ENCODE results near the gene PDZD4. TPM values are rescaled to one million over a fixed set of nuclear protein-coding genes. Genes with fewer than 3 reads are reported as not detected.

The PDZD4 gene
- total and polyA plus RNA-seq, 10 of the 15 experiments (the other 5 are each of a cell fraction or from before 2014, with no cell fraction given), result 0.01 to 0.15 (median 0.04) TPM; not detected in 6

DNA sequence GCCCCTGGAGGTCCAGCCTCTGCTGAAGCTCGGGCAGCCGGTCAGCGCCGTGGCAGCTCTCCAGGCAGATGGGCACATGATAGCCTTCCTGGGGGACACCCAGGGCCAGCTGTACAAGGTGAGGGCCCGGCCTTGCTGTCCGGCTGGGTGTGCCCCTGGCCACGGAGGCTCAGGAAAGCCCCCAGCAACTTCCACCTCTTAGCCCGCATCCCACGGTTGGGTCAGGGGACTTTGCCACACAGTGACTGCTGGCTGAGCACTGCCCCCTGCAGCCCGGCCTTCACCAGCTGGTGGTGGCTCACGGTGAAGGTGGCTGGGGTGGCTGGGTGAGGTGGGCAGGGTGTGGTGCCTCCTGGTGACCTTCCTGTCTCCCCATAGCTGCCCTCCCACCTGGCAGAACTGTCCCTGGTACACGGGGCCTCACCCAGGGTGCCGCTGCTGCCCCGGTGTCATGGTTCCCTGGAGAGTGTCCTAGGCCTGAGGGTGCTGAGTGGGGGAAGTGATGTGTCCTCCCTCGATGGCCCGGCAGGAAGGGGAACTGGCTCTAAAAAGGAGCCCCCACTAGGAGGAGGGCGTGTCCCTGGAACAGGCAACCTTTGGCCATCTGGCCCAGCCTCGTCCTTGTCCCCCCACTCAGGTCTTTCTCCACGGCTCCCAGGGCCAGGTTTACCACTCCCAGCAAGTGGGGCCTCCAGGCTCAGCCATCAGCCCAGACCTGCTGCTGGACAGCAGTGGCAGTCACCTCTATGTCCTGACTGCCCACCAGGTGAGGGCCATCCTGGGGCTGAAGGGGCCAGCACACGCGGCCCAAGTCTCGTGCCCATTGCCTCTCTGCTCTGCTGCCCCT is 61.8 kb downstream of the PDZD4 start (continued):
- no peak for TF ChIP-seq POU2F2 (IDR thresholded peaks at IDR 0.05; ENCODE audit: borderline replicate concordance, low read depth, low read length)

DNA sequence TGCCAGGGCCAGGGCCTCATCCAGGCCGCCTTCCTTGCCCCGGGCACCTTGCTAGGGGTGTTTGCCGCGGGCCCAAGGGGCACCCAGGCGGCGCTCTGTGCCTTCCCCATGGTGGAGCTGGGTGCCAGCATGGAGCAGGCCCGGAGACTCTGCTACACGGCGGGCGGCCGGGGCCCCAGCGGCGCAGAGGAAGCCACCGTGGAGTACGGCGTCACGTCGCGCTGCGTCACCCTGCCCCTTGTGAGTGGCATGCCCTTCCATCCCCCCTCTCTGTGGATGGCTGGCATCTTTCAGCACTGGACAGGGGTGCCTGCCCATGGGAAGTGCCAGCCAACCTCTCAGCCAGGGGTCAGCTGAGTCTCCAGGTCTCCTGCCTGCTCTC is 62.7 kb downstream of the PDZD4 start:
- Histone ChIP-seq H4K20me1 (ENCODE audit: control insufficient read depth, insufficient read depth) (no peaks in the 10 kb centered on the region), H2AFZ (ENCODE audit: control insufficient read depth, low read depth, low read length) (no peak overlapping the region), H3K9ac (ENCODE audit: control insufficient read depth, insufficient read depth, low read length) (no peak overlapping the region), H3K9me3 (replicated peaks; ENCODE audit: control insufficient read depth, insufficient read depth, low read length) (no peaks in the 10 kb centered on the region; the same call in 2 of the 3 replicates), H3K79me2 (ENCODE audit: control insufficient read depth, insufficient read depth, low read length) (no peaks in the 10 kb centered on the region), H3K4me2 (ENCODE audit: control insufficient read depth, insufficient read depth) (no peak overlapping the region), H3K27ac (ENCODE audit: control insufficient read depth, insufficient read depth) (no peak overlapping the region), H3K36me3 (ENCODE audit: control insufficient read depth in 2 of 2, insufficient read depth in 2 of 2, low read length in 1 of 2) (no peaks in the 10 kb centered on the region), H3K27me3 (replicated peaks in 1 of 2; ENCODE audit: control insufficient read depth in 2 of 2, insufficient read depth in 2 of 2, low read length in 1 of 2) (no peaks in the 10 kb centered on the region), H3K4me1 (ENCODE audit: control insufficient read depth, insufficient read depth, low read length) (no peaks in the 10 kb centered on the region), H3K4me3 (no peak overlapping the region)
- BruUV-seq (replicated peaks), result no TSS peak
- POLR2A ChIA-PET, result no interaction called here
- SMC1A ChIA-PET (ENCODE audit: uncharacterized antibody, unreplicated experiment), result no interaction called here
- 91% methylated on average over 20 of the region's 20 CpGs for WGBS (ENCODE audit: insufficient coverage, insufficient replicate concordance, low lambda C conversion rate, missing lambda C conversion rate)
- in situ Hi-C loops (cut with MboI) (no loop called here), intact Hi-C loops (cut with micrococcal nuclease; ENCODE audit: unreplicated experiment) (no loop called here)
- DNase-seq (ENCODE audit: low read depth, low spot score) (no peak), FAIRE-seq (no peak), ATAC-seq (no peak)
- RAD21 ChIA-PET (ENCODE audit: unreplicated experiment), result no interaction called here
- TF ChIP-seq NFYA (IDR thresholded peaks at IDR 0.05; ENCODE audit: borderline replicate concordance, low read depth, low read length) (no peak), NBN (IDR thresholded peaks at IDR 0.05) (no peak), BACH1 (IDR thresholded peaks at IDR 0.05; ENCODE audit: borderline replicate concordance) (no peak), RFX5 (IDR thresholded peaks at IDR 0.05; ENCODE audit: low read depth, low read length) (no peak), IKZF1 (conservative IDR thresholded peaks at IDR 0.05) (no peak)
- TF ChIP-seq, protein P1, sequence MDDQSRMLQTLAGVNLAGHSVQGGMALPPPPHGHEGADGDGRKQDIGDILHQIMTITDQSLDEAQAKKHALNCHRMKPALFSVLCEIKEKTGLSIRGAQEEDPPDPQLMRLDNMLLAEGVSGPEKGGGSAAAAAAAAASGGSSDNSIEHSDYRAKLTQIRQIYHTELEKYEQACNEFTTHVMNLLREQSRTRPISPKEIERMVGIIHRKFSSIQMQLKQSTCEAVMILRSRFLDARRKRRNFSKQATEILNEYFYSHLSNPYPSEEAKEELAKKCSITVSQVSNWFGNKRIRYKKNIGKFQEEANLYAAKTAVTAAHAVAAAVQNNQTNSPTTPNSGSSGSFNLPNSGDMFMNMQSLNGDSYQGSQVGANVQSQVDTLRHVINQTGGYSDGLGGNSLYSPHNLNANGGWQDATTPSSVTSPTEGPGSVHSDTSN (IDR thresholded peaks at IDR 0.05; ENCODE audit: insufficient replicate concordance, low read depth, low read length), result no peak
- CTCF ChIA-PET, result no interaction called here

All from GM12878 (cell line).